ENCODE measurements around the gene C5orf63.

Gene C5orf63

GRCh38 chr5:127041571-127041970 lies 31.7 kb downstream of the C5orf63 start:
- Histone ChIP-seq H3K4me3 (replicated peaks; ENCODE audit: insufficient read depth, low read length) (no peak overlapping the region), H3K27me3 (ENCODE audit: insufficient read depth, poor library complexity, severe bottlenecking) (no peaks in the 10 kb centered on the region), H3K27ac (replicated peaks) (no peak overlapping the region)
- DNase-seq (ENCODE audit: low read depth in 1 of 2, low spot score in 1 of 2) = no peak
- TF ChIP-seq SPI1 (IDR thresholded peaks at IDR 0.05; ENCODE audit: borderline replicate concordance, low read depth) = peak; percentile 30; the same call in 1 of the 2 replicates
- TF ChIP-seq REST (IDR thresholded peaks at IDR 0.05; ENCODE audit: insufficient replicate concordance, low read depth) = no peak

- H3K4me3 ChIP-seq (replicated peaks; ENCODE audit: insufficient read depth, low read length) = no peak overlapping the region
- no peak overlapping the region for H3K27ac ChIP-seq (replicated peaks)
- no peak for TF ChIP-seq POLR2AphosphoS5 (IDR thresholded peaks at IDR 0.05; ENCODE audit: low read depth)
- no peak for TF ChIP-seq GABPA (IDR thresholded peaks at IDR 0.05; ENCODE audit: low read depth)
- no peak for TF ChIP-seq CTCF (IDR thresholded peaks at IDR 0.05; ENCODE audit: insufficient read depth, low read length)
- no peak for TF ChIP-seq REST (IDR thresholded peaks at IDR 0.05; ENCODE audit: insufficient replicate concordance, low read depth)
- TF ChIP-seq SPI1 (IDR thresholded peaks at IDR 0.05; ENCODE audit: borderline replicate concordance, low read depth) = no peak
- DNase-seq (ENCODE audit: low read depth in 1 of 2, low spot score in 1 of 2) = no peak
- H3K27me3 ChIP-seq (ENCODE audit: insufficient read depth, poor library complexity, severe bottlenecking) = no peaks in the 10 kb centered on the region
Observed at GRCh38 chr5:127040796-127041520, 32.3 kb downstream of the C5orf63 start.

GRCh38 chr5:127038550-127038949 lies 34.8 kb downstream of the C5orf63 start:
- no peak for TF ChIP-seq GABPA (IDR thresholded peaks at IDR 0.05; ENCODE audit: low read depth)
- TF ChIP-seq POLR2AphosphoS5 (IDR thresholded peaks at IDR 0.05; ENCODE audit: low read depth) = no peak
- no peak for TF ChIP-seq SPI1 (IDR thresholded peaks at IDR 0.05; ENCODE audit: borderline replicate concordance, low read depth)
- no peak for TF ChIP-seq CTCF (IDR thresholded peaks at IDR 0.05; ENCODE audit: insufficient read depth, low read length)
- TF ChIP-seq REST (IDR thresholded peaks at IDR 0.05; ENCODE audit: insufficient replicate concordance, low read depth) = no peak
- no peak for DNase-seq (ENCODE audit: low read depth in 1 of 2, low spot score in 1 of 2)
- no peak overlapping the region for H3K27ac ChIP-seq (replicated peaks)
- no peaks in the 10 kb centered on the region for H3K27me3 ChIP-seq (ENCODE audit: insufficient read depth, poor library complexity, severe bottlenecking)
- H3K4me3 ChIP-seq (replicated peaks; ENCODE audit: insufficient read depth, low read length) = no peak overlapping the region

Measured in HL-60 (cell line).